ENCODE results near the gene FYN.

- TF ChIP-seq ZNF274 (IDR thresholded peaks at IDR 0.05; ENCODE audit: low read depth, low read length) (no peak), YY1 (IDR thresholded peaks at IDR 0.05; ENCODE audit: insufficient read depth, insufficient read length) (no peak), SUZ12 (IDR thresholded peaks at IDR 0.05; ENCODE audit: extremely low read depth, insufficient read depth, insufficient read length) (no peak)
Measured at GRCh38 chr6:111829581-111829980, 43.7 kb downstream of the FYN start.

Data from NT2/D1 (cell line).